Kidney epithelial cell (primary cell): ENCODE data around the gene GMCL2. TPM values are rescaled to one million over a fixed set of nuclear protein-coding genes. Genes with fewer than 3 reads are reported as not detected.
A peak's percentile ranks its signal among the peaks of the same experiment; 100 is the strongest.

Experiments
- DNase-seq: peaks from one replicate; pipeline ENCODE4 v3.0.0-alpha.2; 2010; ENCODE audit warnings: low read depth
- H3K27me3 ChIP-seq: 2 replicates; pipeline ENCODE4 v1.6.0; 2011; ENCODE audit warnings: low read length; ENCODE audit not compliant: control insufficient read depth, insufficient read depth
- H3K36me3 ChIP-seq: 2 replicates; pipeline ENCODE4 v1.5.1; 2011; ENCODE audit warnings: low read length; ENCODE audit not compliant: control insufficient read depth, insufficient read depth
- H3K4me3 ChIP-seq: 2 replicates; pipeline ENCODE4 v1.5.1; 2011; ENCODE audit warnings: low read depth, mild to moderate bottlenecking, control low read depth, low read length
- CTCF ChIP-seq: IDR thresholded peaks from 2 replicates; pipeline ENCODE4 v1.5.1; 2011; ENCODE audit warnings: mild to moderate bottlenecking, moderate library complexity, low read length, control low read depth, inconsistent platforms; ENCODE audit not compliant: insufficient read depth, poor library complexity, severe bottlenecking
- total RNA-seq: library from RNA; depleted of rRNA; stranded (reverse); fragments of >200 nt; gene quantifications from 2 replicates; pipeline ENCODE4 v1.2.3, GENCODE V29; 2015

Gene GMCL2
- total RNA-seq, 1 donor from 2014 or later: not detected

- Histone ChIP-seq H3K27me3 (no peaks in the 10 kb centered on the region), H3K4me3 (no peak overlapping the region), H3K36me3 (peaks cover 4% of the 10 kb centered on the region)
- no peak for DNase-seq
- TF ChIP-seq CTCF: no peak
Measured at GRCh38 chr5:178147406-178147805, 39.8 kb downstream of the GMCL2 start.

DNA sequence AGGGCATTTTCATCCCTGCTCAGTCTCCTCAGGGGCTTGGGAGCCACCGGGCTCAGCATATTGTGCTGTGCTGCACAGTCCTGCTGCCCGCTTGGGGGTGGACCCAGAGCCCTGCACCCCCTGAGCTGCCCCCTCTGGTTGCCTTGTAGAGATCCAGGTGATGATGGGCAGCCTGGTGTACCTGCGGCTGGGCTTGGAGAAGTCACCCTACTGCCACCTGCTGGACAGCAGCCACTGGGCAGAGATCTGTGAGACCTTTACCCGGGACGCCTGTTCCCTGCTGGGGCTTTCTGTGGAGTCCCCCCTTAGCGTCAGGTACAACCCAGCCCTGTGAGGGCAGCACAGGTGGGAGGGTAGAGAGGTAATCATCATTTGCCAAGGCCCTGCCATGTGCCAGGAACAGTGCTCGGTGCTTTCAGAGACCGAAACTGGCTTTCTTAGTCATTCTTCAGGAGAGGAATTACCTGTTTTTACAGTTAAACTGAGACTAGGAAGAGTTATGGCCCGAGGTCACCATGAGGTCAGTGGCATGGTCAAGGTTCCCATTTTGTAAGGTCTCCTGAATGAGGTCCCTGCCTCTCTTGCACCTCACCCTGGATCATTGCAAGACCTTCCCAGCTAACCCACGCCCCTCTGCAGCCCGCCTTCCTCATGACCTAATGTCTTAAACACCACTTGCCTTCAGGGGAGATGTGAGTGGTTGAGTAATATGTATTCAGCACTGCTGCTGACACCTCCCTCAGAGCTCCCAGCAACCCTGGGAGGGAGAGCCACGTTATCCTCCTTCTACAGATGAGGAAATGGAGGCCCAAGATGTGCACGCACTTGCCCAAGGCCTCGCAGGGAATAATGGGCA is 41.0 kb downstream of the GMCL2 start:
- TF ChIP-seq CTCF: peak; percentile 91
- no peak for DNase-seq
- Histone ChIP-seq H3K27me3 (no peaks in the 10 kb centered on the region), H3K36me3 (peaks cover 2% of the 10 kb centered on the region), H3K4me3 (no peak overlapping the region)

DNA sequence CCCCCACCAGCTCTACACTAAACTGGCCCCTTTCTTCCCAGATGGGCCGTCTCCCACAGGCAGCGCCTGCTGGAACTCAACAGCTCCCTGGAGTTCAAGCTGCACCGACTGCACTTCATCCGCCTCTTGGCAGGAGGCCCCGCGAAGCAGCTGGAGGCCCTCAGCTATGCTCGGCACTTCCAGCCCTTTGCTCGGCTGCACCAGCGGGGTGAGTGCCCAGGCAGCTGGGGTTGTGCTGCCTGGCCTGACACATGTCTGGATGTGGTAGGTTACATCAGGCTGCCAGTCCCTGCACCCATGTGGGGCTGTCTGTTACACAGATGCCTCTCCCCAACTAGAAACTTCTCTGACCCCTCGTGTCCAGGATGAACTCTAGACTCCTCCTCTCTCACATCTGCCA is 43.3 kb downstream of the GMCL2 start:
- peaks cover 2% of the 10 kb centered on the region for H3K36me3 ChIP-seq
- H3K27me3 ChIP-seq: no peaks in the 10 kb centered on the region
- DNase-seq: no peak
- H3K4me3 ChIP-seq: no peak overlapping the region
- no peak for TF ChIP-seq CTCF

DNA sequence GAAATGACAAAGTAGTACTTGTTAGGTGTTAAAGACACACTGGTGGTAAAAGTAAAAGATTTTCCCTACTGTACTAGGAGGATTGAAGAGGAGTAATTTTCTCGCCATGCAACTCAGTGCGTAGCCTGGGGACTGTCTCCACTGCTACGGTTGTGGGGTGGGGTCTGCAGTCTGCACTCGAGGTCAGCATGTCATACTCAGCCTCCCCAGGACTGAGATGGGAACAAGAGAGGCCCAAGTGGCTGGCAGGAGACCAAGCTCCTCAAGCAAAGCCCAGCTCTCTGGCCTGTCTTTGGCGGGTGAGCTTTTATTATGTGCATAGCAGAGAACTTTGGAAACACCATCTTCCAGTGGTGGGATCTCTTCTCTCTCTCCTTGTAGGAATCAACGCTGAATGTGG is 43.9 kb downstream of the GMCL2 start:
- H3K4me3 ChIP-seq: no peak overlapping the region
- no peak for DNase-seq
- no peak for TF ChIP-seq CTCF
- H3K36me3 ChIP-seq: peaks cover 2% of the 10 kb centered on the region
- H3K27me3 ChIP-seq: no peaks in the 10 kb centered on the region

DNA sequence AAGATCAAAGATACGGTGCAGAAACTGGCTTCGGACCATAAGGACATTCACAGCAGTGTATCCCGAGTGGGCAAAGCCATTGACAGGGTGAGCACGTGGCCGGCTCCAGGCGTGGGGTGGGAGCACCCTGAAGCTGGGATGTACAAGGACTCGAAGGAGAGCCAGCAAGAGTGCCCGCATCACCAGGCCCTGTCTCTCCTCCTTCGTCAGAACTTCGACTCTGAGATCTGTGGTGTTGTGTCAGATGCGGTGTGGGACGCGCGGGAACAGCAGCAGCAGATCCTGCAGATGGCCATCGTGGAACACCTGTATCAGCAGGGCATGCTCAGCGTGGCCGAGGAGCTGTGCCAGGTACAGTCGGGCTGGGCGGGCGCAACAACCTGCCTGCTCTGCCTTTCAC is 44.5 kb downstream of the GMCL2 start:
- no peak for TF ChIP-seq CTCF
- H3K36me3 ChIP-seq: peaks cover 4% of the 10 kb centered on the region

GRCh38 chr5:178141550-178141949 is 45.6 kb downstream of the GMCL2 start:
- H3K4me3 ChIP-seq: no peak overlapping the region
- TF ChIP-seq CTCF: no peak

More for the DNA sequence above, 44.5 kb downstream of the GMCL2 start:
- Histone ChIP-seq H3K4me3 (no peak overlapping the region), H3K27me3 (no peaks in the 10 kb centered on the region)
- DNase-seq: no peak

More at GRCh38 chr5:178141550-178141949, 45.6 kb downstream of the GMCL2 start:
- Histone ChIP-seq H3K36me3 (peaks cover 5% of the 10 kb centered on the region), H3K27me3 (no peaks in the 10 kb centered on the region)
- DNase-seq: no peak
